NCI-H128 (cell line): Measurements from ENCODE around the gene IPMK.
"Not testable (repeated sequence)": the region's sequence is repeated elsewhere in the genome, so short reads cannot be mapped to it uniquely, and the experiment has no call there.

Experiments
- DNase-seq: peaks from one replicate; lab custom pipeline; 2025; ENCODE audit not compliant: unreplicated experiment; lab: John Stamatoyannopoulos, UW

Gene IPMK

GRCh38 chr10:58268454-58268945 lies 806 bp upstream of the IPMK start:
- no peak for DNase-seq

GRCh38 chr10:58266826-58267712 lies 625 bp downstream of the IPMK start:
- DNase-seq: no peak

- no peak for DNase-seq
These were observed 1.5 kb downstream of the IPMK start for GRCh38 chr10:58266003-58266825.

- no peak for DNase-seq
These were observed 2.4 kb downstream of the IPMK start for GRCh38 chr10:58265249-58265648.

GRCh38 chr10:58264780-58265179 lies 2.9 kb downstream of the IPMK start:
- no peak for DNase-seq

- no peak for DNase-seq
These were observed 4.9 kb downstream of the IPMK start for GRCh38 chr10:58262766-58263165.

GRCh38 chr10:58260334-58260733 lies 7.4 kb downstream of the IPMK start:
- DNase-seq: no peak

- DNase-seq: no peak
These were observed 8.6 kb downstream of the IPMK start for GRCh38 chr10:58258977-58259692.

- not testable (repeated sequence) for DNase-seq
These were observed 11.5 kb downstream of the IPMK start for GRCh38 chr10:58256013-58256780.

GRCh38 chr10:58254644-58255043 lies 13.1 kb downstream of the IPMK start:
- DNase-seq: no peak

- DNase-seq: no peak
These were observed 14.5 kb downstream of the IPMK start for GRCh38 chr10:58253184-58253583.

GRCh38 chr10:58244666-58245065 lies 23.0 kb downstream of the IPMK start:
- DNase-seq: not testable (repeated sequence)

GRCh38 chr10:58244242-58244641 lies 23.5 kb downstream of the IPMK start:
- not testable (repeated sequence) for DNase-seq

GRCh38 chr10:58243801-58244200 lies 23.9 kb downstream of the IPMK start:
- not testable (repeated sequence) for DNase-seq

GRCh38 chr10:58243269-58243668 lies 24.4 kb downstream of the IPMK start:
- no peak for DNase-seq

GRCh38 chr10:58241346-58241745 lies 26.3 kb downstream of the IPMK start:
- DNase-seq: no peak

- DNase-seq: no peak
These were observed 27.2 kb downstream of the IPMK start for GRCh38 chr10:58240531-58240930.

GRCh38 chr10:58239561-58240169 lies 28.0 kb downstream of the IPMK start:
- DNase-seq: no peak

- DNase-seq: no peak
These were observed 30.5 kb downstream of the IPMK start for GRCh38 chr10:58237014-58237834.
